Peyer's patch (tissue), 4 donors: ENCODE measurements around the gene STING1.

ENCODE experiments used
- POLR2A ChIP-seq, 2 donors: fragments of 450-650 bp; IDR thresholded peaks; one replicate each; pipeline ENCODE4 v1.5.1; 2017; ENCODE audit warnings: antibody characterized with exemption in 2 of 2, mild to moderate bottlenecking in 2 of 2, moderate library complexity in 2 of 2
- TF ChIP-seq, protein P1 (sequence below), 6 experiments: fragments of 450-650 bp in 4 of 6; fragments of 200-600 bp in 2 of 6; sonication (generic) in 1 of 6; IDR thresholded peaks; one replicate each; pipeline ENCODE4 v1.5.1; 2017 to 2019; ENCODE audit warnings: antibody characterized with exemption in 6 of 6, mild to moderate bottlenecking in 3 of 6, moderate library complexity in 1 of 6

DNA sequence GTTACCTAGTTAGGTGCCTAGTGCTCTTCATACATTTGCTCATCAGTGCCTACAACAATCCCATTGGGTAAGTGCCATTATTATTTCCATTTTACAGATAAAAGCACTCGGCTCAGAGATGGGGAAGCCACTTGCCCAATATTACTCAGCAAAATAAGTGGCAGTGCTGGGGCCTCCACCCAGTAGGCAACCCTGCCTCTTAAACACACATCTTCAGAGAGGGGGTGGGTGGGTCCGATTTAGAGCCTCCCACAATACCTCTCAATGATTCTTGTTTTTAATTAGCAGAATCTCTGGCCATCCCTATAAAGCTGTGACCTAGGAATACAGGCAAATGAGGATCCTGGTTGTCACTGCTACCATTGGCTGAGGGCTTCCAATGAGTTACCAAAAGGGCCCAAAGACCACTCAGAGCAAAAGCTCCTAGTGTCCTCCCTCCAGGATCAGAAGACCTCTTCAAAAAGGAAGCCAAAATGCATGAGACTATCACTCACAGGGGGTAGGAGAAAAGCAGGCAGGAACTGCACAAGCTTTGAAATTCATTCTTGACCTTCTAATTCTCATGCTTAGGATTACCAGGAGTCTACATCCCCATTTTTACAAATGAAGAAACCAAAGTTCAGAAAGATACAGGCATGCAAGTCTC, 42.5 kb upstream of the STING1 start:
- no peak for TF ChIP-seq POLR2A (IDR thresholded peaks at IDR 0.05)
- TF ChIP-seq, protein P1, sequence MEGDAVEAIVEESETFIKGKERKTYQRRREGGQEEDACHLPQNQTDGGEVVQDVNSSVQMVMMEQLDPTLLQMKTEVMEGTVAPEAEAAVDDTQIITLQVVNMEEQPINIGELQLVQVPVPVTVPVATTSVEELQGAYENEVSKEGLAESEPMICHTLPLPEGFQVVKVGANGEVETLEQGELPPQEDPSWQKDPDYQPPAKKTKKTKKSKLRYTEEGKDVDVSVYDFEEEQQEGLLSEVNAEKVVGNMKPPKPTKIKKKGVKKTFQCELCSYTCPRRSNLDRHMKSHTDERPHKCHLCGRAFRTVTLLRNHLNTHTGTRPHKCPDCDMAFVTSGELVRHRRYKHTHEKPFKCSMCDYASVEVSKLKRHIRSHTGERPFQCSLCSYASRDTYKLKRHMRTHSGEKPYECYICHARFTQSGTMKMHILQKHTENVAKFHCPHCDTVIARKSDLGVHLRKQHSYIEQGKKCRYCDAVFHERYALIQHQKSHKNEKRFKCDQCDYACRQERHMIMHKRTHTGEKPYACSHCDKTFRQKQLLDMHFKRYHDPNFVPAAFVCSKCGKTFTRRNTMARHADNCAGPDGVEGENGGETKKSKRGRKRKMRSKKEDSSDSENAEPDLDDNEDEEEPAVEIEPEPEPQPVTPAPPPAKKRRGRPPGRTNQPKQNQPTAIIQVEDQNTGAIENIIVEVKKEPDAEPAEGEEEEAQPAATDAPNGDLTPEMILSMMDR (IDR thresholded peaks at IDR 0.05): no peak
